GM12891 (cell line): Measurements from ENCODE around the gene SNRPD1.

ENCODE experiments used
- POLR2A ChIP-seq: IDR thresholded peaks from 2 replicates; pipeline ENCODE4 v1.6.1; 2011; ENCODE audit warnings: low read depth, low read length, control low read depth
- POLR2AphosphoS5 ChIP-seq: IDR thresholded peaks from 2 replicates; pipeline ENCODE4 v1.6.1; 2011; ENCODE audit warnings: low read depth, low read length, control low read depth
- SPI1 ChIP-seq: IDR thresholded peaks from 2 replicates; pipeline ENCODE4 v1.6.1; 2011; ENCODE audit warnings: low read depth, low read length, control low read depth
- TAF1 ChIP-seq: IDR thresholded peaks from 2 replicates; pipeline ENCODE4 v1.6.1; 2011; ENCODE audit warnings: low read depth, low read length, control low read depth

GRCh38 chr18:21660078-21660477 is 48.0 kb downstream of the SNRPD1 start:
- TF ChIP-seq POLR2A (no peak), SPI1 (no peak), TAF1 (no peak), POLR2AphosphoS5 (no peak)
